Lung (tissue), 16 donors: Measurements from ENCODE around the gene CWC22. TPM values are rescaled to one million over a fixed set of nuclear protein-coding genes. Genes with fewer than 3 reads are reported as not detected.
"Not testable (repeated sequence)": the region's sequence is repeated elsewhere in the genome, so short reads cannot be mapped to it uniquely, and the experiment has no call there.

Experiments used
- ATAC-seq: fragments of 200-7000 bp; cut with Tn5 transposase; one replicate; pipeline ENCODE4 v1.9.1; 2020; ENCODE audit warnings: moderate number of reproducible peaks; ENCODE audit not compliant: insufficient read depth, low FRiP score
- DNase-seq, 3 donors: peaks; one replicate each; pipeline ENCODE4 v3.0.0-alpha.2; 2013 to 2017
- H3K27ac ChIP-seq, 2 donors: one replicate each; pipeline ENCODE4 v1.5.1; 2013; ENCODE audit warnings: mild to moderate bottlenecking in 2 of 2, moderate library complexity in 2 of 2, control low read depth in 1 of 2, inconsistent platforms in 1 of 2, low read depth in 1 of 2, low read length in 1 of 2
- H3K27me3 ChIP-seq, 3 donors: one replicate each; pipeline ENCODE4 v1.5.1; 2013; ENCODE audit warnings: low read length in 2 of 3; ENCODE audit not compliant: control insufficient read depth in 3 of 3, insufficient read depth in 3 of 3
- H3K36me3 ChIP-seq, 4 donors: one replicate each; pipeline ENCODE4 v1.5.1; 2013; ENCODE audit warnings: low read length in 4 of 4, mild to moderate bottlenecking in 1 of 4, moderate library complexity in 1 of 4; ENCODE audit not compliant: control insufficient read depth in 4 of 4, insufficient read depth in 4 of 4
- H3K4me1 ChIP-seq, 5 donors: one replicate each; pipeline ENCODE4 v1.5.1; 2013; ENCODE audit warnings: low read length in 5 of 5, mild to moderate bottlenecking in 2 of 5, moderate library complexity in 1 of 5; ENCODE audit not compliant: control insufficient read depth in 5 of 5, insufficient read depth in 5 of 5
- H3K4me3 ChIP-seq: one replicate; pipeline ENCODE4 v1.5.1; 2013; ENCODE audit warnings: mild to moderate bottlenecking, control low read depth, moderate library complexity
- H3K9ac ChIP-seq, 2 donors: one replicate each; pipeline ENCODE4 v1.5.1; 2013; ENCODE audit warnings: low read length in 2 of 2, control low read depth in 1 of 2; ENCODE audit not compliant: insufficient read depth in 1 of 2
- H3K9me3 ChIP-seq, 4 donors: one replicate each; pipeline ENCODE4 v1.5.1; 2013; ENCODE audit warnings: low read length in 3 of 4, mild to moderate bottlenecking in 1 of 4, moderate library complexity in 1 of 4; ENCODE audit not compliant: control insufficient read depth in 4 of 4, insufficient read depth in 3 of 4
- WGBS, 2 donors: extraction: QIAGEN DNeasy Blood & Tissue Kit; methylation state at CpG; one replicate each; pipeline ENCODE4 v1.1.7; 2013; 5-methylcytosine and 5-hydroxymethylcytosine counted together
- long read RNA-seq, 5 donors: transcript quantifications; one replicate each; lab custom pipeline, GENCODE V29; 2026
- polyA plus RNA-seq, 2 donors: library from polyadenylated mRNA; stranded (reverse); fragments of 200-250 nt; gene quantifications; one replicate each; pipeline ENCODE4 v1.2.1, GENCODE V29; 2013
- total RNA-seq, 2 donors: library from RNA; depleted of rRNA in 1 of 2; stranded (reverse); fragments of >200 nt in 1 of 2; gene quantifications; one replicate each; pipeline ENCODE4 v1.2.1, GENCODE V29; 2014 to 2021
- TF ChIP-seq, protein P1 (sequence below): IDR thresholded peaks from 2 replicates; pipeline ENCODE4 v1.5.1; 2012; ENCODE audit warnings: mild to moderate bottlenecking; ENCODE audit errors: control extremely low read depth, extremely low read depth
- donor health status: control.
- donor health status: control.
- donor health status: Bipolar disorder and iron deficiency.
- donor health status: healthy.
- donor health status: DM: yes; HTN: yes; CAD: no.

Gene CWC22
- total RNA-seq (10 to 100 TPM; 13.6 to 28.9 TPM), polyA plus RNA-seq (10 to 100 TPM in 1 of 2 donors, 1 to 10 TPM in 1; 8.7 to 11.1 TPM)
- long read RNA-seq, donor 1, partial matches to known transcripts: 25 of 28 reads
- long read RNA-seq, donor 1, other reads (novel, unspliced or antisense): 0 of 28 reads
- long read RNA-seq, donor 2, partial matches to known transcripts: 10 of 11 reads
- long read RNA-seq, donor 2, other reads (novel, unspliced or antisense): 0 of 11 reads
- long read RNA-seq, donor 3, partial matches to known transcripts: 16 of 18 reads
- long read RNA-seq, donor 3, other reads (novel, unspliced or antisense): 0 of 18 reads
- long read RNA-seq, donor 4, partial matches to known transcripts: 6 of 6 reads
- long read RNA-seq, donor 4, other reads (novel, unspliced or antisense): 0 of 6 reads
- long read RNA-seq, donor 5, transcript CWC22-201 (20 exons, 2,392 nt): major isoform, 8 of 38 reads
- long read RNA-seq, donor 5, partial matches to known transcripts: 30 of 38 reads
- long read RNA-seq, donor 5, other reads (novel, unspliced or antisense): 0 of 38 reads

DNA sequence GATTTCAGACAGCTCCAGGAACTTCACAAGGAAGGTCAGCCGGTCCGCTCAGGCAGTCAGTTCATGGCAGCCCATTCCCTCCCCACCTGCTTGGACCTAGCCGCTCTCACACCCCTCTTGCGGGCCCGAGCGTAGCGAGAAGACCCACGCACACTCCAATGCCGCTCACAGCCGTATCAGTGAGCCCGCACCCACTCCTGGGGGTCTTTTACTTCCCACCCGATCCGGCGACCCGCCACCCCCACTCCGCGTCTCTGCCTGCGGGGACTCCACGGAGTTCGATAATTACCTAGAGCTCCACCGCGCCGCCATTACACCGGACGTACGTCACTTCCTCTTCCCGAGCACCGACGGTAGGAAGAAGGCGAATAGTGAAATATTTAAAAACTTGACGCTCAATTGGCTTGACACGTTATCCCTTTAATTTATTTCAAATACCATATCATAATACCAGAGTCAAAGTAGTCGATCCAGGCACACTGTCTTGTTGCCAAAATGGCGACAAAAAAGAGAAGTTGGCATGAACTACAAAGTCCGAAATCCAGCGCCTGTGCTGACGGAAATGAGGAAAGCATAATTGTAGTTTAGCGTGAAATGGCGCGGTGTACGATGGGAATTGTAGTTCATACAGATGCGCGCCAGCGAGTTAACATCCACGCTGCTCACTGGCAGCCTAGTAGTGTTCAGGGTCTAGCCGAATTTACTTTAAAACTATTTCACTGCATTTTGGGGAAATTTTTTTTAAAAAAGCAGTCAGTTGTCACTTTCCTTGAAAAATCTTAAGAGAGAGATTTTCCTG, at the start of gene CWC22:
Gene CWC22, minus strand, starts transcription at position 517 of the 799 bp plus-strand sequence. CDS start 13,956 bp downstream, outside the sequence.
- peaks cover 0 to 16% (median 1%) of the 10 kb centered on the region in 5 donors for H3K4me1 ChIP-seq
- H3K4me3 ChIP-seq: peak within 1 kb of the TSS; percentile 83
- peaks cover 0 to 6% (median 0%) of the 10 kb centered on the region in 4 donors for H3K36me3 ChIP-seq
- no peaks in the 10 kb centered on the region for H3K9me3 ChIP-seq
- WGBS, 2 donors: 0 to 1% methylated on average over 46 of the region's 46 CpGs
- H3K27ac ChIP-seq: peak within 1 kb of the TSS; percentile 82 to 89
- H3K27me3 ChIP-seq: no peaks in the 10 kb centered on the region
- peak; percentile 98 for ATAC-seq
- TF ChIP-seq, protein P1, sequence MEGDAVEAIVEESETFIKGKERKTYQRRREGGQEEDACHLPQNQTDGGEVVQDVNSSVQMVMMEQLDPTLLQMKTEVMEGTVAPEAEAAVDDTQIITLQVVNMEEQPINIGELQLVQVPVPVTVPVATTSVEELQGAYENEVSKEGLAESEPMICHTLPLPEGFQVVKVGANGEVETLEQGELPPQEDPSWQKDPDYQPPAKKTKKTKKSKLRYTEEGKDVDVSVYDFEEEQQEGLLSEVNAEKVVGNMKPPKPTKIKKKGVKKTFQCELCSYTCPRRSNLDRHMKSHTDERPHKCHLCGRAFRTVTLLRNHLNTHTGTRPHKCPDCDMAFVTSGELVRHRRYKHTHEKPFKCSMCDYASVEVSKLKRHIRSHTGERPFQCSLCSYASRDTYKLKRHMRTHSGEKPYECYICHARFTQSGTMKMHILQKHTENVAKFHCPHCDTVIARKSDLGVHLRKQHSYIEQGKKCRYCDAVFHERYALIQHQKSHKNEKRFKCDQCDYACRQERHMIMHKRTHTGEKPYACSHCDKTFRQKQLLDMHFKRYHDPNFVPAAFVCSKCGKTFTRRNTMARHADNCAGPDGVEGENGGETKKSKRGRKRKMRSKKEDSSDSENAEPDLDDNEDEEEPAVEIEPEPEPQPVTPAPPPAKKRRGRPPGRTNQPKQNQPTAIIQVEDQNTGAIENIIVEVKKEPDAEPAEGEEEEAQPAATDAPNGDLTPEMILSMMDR: no peak
- DNase-seq: peak; percentile 92 to 98 (median 97)
- peak within 1 kb of the TSS; percentile 94 to 98 for H3K9ac ChIP-seq

DNA sequence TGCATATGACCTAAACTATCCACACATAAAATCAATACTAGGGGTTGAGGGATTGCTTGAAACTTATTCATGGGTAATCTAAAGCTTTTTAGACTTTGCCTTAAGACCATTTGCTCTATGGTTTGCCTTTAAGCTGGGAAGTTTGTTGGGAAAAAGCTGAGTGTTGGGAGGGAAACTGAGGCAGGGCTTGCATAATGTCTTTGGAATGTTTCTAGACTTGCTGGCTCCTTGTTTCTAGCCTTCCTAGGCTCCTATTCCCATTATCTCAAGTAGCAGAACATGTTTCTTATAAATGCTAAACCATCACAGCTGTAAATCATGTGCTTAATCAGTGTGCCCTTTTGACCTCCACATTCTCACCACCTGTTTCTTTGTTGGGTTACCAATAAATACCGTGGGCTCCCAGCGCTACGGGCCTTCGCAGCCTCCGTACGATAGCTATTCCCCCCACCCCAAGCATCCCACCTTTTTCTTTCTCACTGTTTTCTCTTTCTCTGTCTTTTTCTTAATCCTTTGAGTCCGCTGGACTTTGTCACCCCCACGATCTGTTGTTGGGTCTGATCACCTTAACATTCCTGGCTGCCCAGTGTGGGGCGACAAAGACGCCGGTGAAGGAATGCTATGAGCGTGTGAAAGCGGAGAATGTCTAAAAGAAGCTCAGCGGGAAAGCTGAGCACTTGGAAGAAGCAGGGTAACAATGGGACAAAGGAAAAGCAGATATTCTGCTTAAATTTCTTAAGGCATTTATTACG, 49.4 kb upstream of the CWC22 start:
- no peaks in the 10 kb centered on the region for H3K36me3 ChIP-seq
- no peaks in the 10 kb centered on the region for H3K4me1 ChIP-seq
- H3K9me3 ChIP-seq: no peaks in the 10 kb centered on the region
- no peak overlapping the region for H3K4me3 ChIP-seq
- TF ChIP-seq, protein P1: no peak
- no peak overlapping the region for H3K9ac ChIP-seq
- 78 to 80% methylated on average over 15 of the region's 15 CpGs for WGBS, 2 donors
- no peaks in the 10 kb centered on the region for H3K27me3 ChIP-seq
- no peak for ATAC-seq
- DNase-seq: no peak
- no peak overlapping the region for H3K27ac ChIP-seq

DNA sequence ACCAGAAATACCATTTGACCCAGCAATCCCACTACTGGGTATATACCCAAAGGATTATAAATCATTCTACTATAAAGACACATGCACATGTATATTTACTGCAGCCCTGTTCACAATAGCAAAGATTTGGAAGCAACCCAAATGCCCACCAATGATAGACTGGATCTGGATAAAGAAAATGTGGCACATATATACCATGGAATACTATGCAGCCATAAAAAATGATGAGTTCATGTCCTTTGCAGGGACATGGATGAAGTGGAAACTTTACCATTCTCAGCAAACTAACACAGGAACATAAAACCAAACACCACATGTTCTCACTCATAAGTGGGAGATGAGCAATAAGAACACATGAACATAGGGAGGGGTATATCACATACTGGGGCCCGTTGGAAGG, 47.5 kb upstream of the CWC22 start:
- H3K4me1 ChIP-seq, H3K27ac ChIP-seq, H3K9me3 ChIP-seq, DNase-seq, H3K36me3 ChIP-seq, H3K27me3 ChIP-seq, H3K9ac ChIP-seq, H3K4me3 ChIP-seq, ATAC-seq: not testable (repeated sequence)
- 0 to 83% methylated on average over 1 of the region's 1 CpG for WGBS, 2 donors
